ENCODE measurements around the gene DIS3L2. TPM values are rescaled to one million over a fixed set of nuclear protein-coding genes. Genes with fewer than 3 reads are reported as not detected.

The DIS3L2 gene, protein sequence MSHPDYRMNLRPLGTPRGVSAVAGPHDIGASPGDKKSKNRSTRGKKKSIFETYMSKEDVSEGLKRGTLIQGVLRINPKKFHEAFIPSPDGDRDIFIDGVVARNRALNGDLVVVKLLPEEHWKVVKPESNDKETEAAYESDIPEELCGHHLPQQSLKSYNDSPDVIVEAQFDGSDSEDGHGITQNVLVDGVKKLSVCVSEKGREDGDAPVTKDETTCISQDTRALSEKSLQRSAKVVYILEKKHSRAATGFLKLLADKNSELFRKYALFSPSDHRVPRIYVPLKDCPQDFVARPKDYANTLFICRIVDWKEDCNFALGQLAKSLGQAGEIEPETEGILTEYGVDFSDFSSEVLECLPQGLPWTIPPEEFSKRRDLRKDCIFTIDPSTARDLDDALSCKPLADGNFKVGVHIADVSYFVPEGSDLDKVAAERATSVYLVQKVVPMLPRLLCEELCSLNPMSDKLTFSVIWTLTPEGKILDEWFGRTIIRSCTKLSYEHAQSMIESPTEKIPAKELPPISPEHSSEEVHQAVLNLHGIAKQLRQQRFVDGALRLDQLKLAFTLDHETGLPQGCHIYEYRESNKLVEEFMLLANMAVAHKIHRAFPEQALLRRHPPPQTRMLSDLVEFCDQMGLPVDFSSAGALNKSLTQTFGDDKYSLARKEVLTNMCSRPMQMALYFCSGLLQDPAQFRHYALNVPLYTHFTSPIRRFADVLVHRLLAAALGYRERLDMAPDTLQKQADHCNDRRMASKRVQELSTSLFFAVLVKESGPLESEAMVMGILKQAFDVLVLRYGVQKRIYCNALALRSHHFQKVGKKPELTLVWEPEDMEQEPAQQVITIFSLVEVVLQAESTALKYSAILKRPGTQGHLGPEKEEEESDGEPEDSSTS
- total RNA-seq, result 9.4 and 14.9 TPM in 2 replicates

DNA sequence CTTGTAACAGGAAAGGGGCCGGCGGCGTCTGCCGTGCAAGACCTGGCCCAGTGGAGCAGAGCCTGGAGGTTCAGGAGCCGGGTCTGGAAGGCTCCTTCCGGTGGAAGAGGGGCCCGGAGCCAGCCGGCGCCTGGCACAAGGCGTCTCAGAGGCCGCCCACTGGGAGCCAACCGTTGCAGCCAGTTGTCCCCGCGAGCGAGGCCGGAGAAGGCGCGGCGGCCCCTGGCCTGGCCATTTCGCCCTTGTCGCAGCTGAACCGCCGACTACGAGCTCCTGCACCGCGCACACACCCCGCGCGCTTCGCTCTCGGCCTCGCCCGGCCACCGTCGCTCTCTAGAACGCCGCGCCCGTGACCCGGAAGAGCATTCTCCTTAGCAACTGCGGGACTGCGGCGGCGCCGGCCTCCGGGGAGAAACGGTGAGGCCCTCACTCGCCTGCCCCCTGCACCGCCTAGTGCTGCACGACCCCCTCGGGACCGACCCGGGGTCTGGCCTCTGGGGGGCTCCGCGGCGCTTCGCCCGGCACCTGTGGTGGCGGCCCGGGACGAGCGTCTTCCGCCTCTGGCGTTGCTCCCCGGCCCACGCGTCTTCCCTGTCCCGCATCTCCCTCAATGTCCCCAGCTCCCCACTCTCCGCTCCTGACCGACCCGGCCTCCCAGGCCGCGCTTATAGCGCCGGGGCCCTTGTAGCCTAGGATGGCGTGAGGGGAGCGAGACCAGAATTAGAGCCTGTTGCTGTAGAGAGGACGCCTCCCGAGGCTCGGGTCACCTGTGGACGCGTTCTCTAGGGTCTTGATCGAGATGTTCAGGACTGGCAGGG lies at the start of gene DIS3L2:
Gene DIS3L2, plus strand, starts transcription at position 365 of the 818 bp plus-strand sequence. CDS start 53,215 bp downstream, outside the sequence.

DNA sequence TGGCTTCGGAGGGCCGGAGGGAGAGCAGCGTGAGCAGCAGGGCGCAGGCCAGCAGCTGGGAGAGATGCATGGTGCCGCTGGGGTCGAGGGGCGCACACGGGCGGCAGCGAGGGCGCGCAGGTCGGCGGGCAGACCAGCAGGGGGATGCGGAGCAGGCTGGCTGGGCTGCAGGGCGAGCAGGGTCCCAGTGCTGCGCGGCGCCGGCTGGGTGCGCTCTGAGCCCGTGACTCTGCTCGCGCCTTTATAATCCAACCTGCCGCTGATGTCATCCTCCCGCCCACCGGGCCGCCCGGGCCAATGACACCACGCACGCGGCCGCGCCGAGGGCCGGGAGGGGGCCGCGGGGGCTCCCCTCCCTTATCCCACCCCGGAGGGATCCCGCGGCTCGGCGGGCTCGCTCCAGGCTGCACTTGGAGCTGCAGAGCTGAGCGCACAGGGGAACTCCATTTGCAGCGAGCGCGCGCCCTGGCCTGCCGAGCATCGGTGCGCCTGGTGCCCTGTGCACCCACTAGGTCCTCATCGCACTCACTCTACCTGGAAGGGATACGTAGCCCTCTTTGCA lies 35.3 kb upstream of the DIS3L2 start, which contains the start of gene NPPC:
Gene NPPC, minus strand, starts transcription at position 217 of the 562 bp plus-strand sequence. Its CDS starts 147 bp downstream, at position 70.

DNA sequence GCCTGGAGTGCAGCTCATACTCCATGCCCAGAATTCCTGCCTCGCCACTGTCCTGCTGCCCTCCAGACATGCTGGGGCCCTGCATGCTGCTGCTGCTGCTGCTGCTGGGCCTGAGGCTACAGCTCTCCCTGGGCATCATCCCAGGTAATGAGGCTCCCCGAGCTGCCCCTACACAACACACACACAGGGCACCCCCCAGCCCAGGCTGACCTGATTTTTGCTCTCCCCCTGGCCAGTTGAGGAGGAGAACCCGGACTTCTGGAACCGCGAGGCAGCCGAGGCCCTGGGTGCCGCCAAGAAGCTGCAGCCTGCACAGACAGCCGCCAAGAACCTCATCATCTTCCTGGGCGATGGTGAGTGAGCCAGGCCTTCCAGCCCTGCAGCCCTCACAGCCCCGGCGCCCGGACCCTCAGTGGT lies 417.2 kb downstream of the DIS3L2 start, which contains the start of gene ALPP:
Gene ALPP, plus strand, starts transcription at position 17 of the 417 bp plus-strand sequence. Its CDS starts 52 bp downstream, at position 69.

Other genes starting within 250 kb of the DIS3L2 start
- gene PDE6D, start 180.4 kb upstream of the DIS3L2 start, total RNA-seq, result 26.0 and 29.4 TPM in 2 replicates
- gene COPS7B, start 175.3 kb upstream of the DIS3L2 start, total RNA-seq, result 13.9 and 27.0 TPM in 2 replicates
- gene NPPC, start 35.3 kb upstream of the DIS3L2 start, total RNA-seq, result not detected in 2 replicates